Esophagus muscularis mucosa (tissue), 4 donors: ENCODE results near the gene PTPRN2.

Experiments
- EP300 ChIP-seq: sonication (generic); formaldehyde crosslinking; IDR thresholded peaks from one replicate; pipeline ENCODE4 v1.6.1; 2017; ENCODE audit warnings: antibody characterized with exemption
- POLR2A ChIP-seq: fragments of 450-650 bp; IDR thresholded peaks from one replicate; pipeline ENCODE4 v1.6.1; 2017; ENCODE audit warnings: antibody characterized with exemption, moderate library complexity, mild to moderate bottlenecking, low read depth
- TF ChIP-seq, protein P1 (sequence below), 3 experiments: fragments of 200-600 bp in 2 of 3; fragments of 450-650 bp in 1 of 3; sonication (generic) in 2 of 3; IDR thresholded peaks; one replicate each; pipeline ENCODE4 v1.5.1; 2017 to 2019; ENCODE audit warnings: antibody characterized with exemption in 3 of 3, mild to moderate bottlenecking in 2 of 3, moderate library complexity in 1 of 3

DNA sequence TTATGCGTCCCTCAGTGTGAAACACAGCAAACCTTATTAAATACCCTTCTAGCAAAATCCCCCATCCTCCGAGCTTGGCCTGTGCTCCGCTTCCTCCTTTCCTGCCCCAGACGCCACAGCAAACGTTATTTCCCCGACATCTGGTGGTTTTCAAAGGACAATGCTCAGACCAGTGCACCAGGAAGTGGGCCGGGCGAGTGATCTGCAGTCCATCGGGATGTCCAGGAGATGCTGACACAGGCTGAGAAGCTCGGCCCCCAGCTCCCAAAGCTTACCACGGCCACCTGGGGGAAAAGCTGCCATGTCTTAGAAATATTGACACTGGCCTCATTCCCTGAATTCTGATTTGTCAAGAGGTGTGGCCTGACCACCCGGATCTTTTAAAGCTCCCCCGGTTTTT, 129.5 kb downstream of the PTPRN2 start:
- TF ChIP-seq EP300 (no peak), POLR2A (no peak)
- TF ChIP-seq, protein P1, sequence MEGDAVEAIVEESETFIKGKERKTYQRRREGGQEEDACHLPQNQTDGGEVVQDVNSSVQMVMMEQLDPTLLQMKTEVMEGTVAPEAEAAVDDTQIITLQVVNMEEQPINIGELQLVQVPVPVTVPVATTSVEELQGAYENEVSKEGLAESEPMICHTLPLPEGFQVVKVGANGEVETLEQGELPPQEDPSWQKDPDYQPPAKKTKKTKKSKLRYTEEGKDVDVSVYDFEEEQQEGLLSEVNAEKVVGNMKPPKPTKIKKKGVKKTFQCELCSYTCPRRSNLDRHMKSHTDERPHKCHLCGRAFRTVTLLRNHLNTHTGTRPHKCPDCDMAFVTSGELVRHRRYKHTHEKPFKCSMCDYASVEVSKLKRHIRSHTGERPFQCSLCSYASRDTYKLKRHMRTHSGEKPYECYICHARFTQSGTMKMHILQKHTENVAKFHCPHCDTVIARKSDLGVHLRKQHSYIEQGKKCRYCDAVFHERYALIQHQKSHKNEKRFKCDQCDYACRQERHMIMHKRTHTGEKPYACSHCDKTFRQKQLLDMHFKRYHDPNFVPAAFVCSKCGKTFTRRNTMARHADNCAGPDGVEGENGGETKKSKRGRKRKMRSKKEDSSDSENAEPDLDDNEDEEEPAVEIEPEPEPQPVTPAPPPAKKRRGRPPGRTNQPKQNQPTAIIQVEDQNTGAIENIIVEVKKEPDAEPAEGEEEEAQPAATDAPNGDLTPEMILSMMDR (IDR thresholded peaks at IDR 0.05), result no peak
